HepG2 (cell line): Measurements from ENCODE around the gene CXorf38. TPM values are rescaled to one million over a fixed set of nuclear protein-coding genes. Genes with fewer than 3 reads are reported as not detected.

Source experiments
- ATAC-seq: fragments of 200-7000 bp; cut with Tn5 transposase; 3 replicates; pipeline ENCODE4 v1.9.1; 2020; ENCODE audit warnings: mild to moderate bottlenecking, moderate library complexity
- BruUV-seq: library from RNA; stranded (reverse); fragments of 400-500 nt; replicated peaks from 2 replicates; lab custom pipeline; 2021; lab: Mats Ljungman, UMichigan
- CTCF ChIA-PET: fragments of 300-600 bp; formaldehyde crosslinking; extraction: SDS; loops from one replicate; lab custom pipeline; 2021; ENCODE audit warnings: low total read pairs, inconsistent platforms, low intra/inter-chr PET ratio; lab: Yijun Ruan, JAX
- POLR2A ChIA-PET: fragments of 350-600 bp; sonication (Branson Sonifier 250); formaldehyde crosslinking; loops from one replicate; lab custom pipeline; 2020; ENCODE audit warnings: antibody characterized with exemption, inconsistent platforms; lab: Yijun Ruan, JAX
- DNase-seq: peaks from one replicate; pipeline ENCODE4 v3.0.0-alpha.2; 2015; ENCODE audit warnings: low spot score
- FAIRE-seq: peaks from 3 replicates; lab custom pipeline; 2011; peaks lifted over from hg19 to GRCh38; lab: Jason Lieb, UNC
- H2AFZ ChIP-seq: one replicate; pipeline ENCODE4 v1.6.1; 2011; ENCODE audit warnings: low read length, inconsistent platforms
- H3K27ac ChIP-seq: fragments of 300-600 bp; 3 replicates; pipeline ENCODE4 v1.8.0; 2011; ENCODE audit warnings: mixed run types, mild to moderate bottlenecking, mixed read lengths, low read length, inconsistent platforms; ENCODE audit not compliant: insufficient read depth; ENCODE audit errors: extremely low read length
- H3K27me3 ChIP-seq, 2 experiments: fragments of 200-600 bp in 1 of 2; 2 replicates in 1 of 2; 3 replicates in 1 of 2; pipeline versions ENCODE4 v1.6.0 to v1.8.0; 2011; ENCODE audit warnings: low read length in 2 of 2, mild to moderate bottlenecking in 2 of 2, moderate library complexity in 2 of 2, inconsistent platforms in 1 of 2; ENCODE audit not compliant: insufficient read depth in 2 of 2, control insufficient read depth in 1 of 2
- H3K36me3 ChIP-seq, 2 experiments: fragments of 200-600 bp in 1 of 2; replicated peaks in 1 of 2; 2 replicates in 1 of 2; 3 replicates in 1 of 2; pipeline versions ENCODE4 v1.5.1 to v1.8.0; 2011; ENCODE audit warnings: low read length in 2 of 2, inconsistent platforms in 1 of 2; ENCODE audit not compliant: insufficient read depth in 2 of 2, control insufficient read depth in 1 of 2
- H3K4me1 ChIP-seq: 2 replicates; pipeline ENCODE4 v1.5.1; 2012; ENCODE audit warnings: low read length, inconsistent platforms; ENCODE audit not compliant: insufficient read depth
- H3K4me2 ChIP-seq: 2 replicates; pipeline ENCODE4 v1.6.0; 2011; ENCODE audit warnings: low read depth, low read length, inconsistent platforms
- H3K4me3 ChIP-seq, 3 experiments: fragments of 200-600 bp in 1 of 3; sonication (generic), shearing (Covaris generic) in 1 of 3; replicated peaks in 1 of 3; 2 replicates each; pipeline ENCODE4 v1.5.1; 2011 to 2016; ENCODE audit warnings: low read length in 3 of 3, inconsistent platforms in 2 of 3, low read depth in 2 of 3, mild to moderate bottlenecking in 2 of 3, control low read depth in 1 of 3, mixed read lengths in 1 of 3; ENCODE audit not compliant: insufficient read depth in 1 of 3
- H3K79me2 ChIP-seq: one replicate; pipeline ENCODE4 v1.6.1; 2011; ENCODE audit warnings: low read length, inconsistent platforms; ENCODE audit not compliant: insufficient read depth
- H3K9ac ChIP-seq: 2 replicates; pipeline ENCODE4 v1.6.0; 2011; ENCODE audit warnings: mild to moderate bottlenecking, low read depth, low read length, inconsistent platforms; ENCODE audit not compliant: insufficient read depth
- H3K9me3 ChIP-seq: 2 replicates; pipeline ENCODE4 v1.5.1; 2012; ENCODE audit warnings: mild to moderate bottlenecking, low read length
- H4K20me1 ChIP-seq: 2 replicates; pipeline ENCODE4 v1.6.0; 2011; ENCODE audit warnings: inconsistent platforms, mild to moderate bottlenecking, low read length, moderate library complexity; ENCODE audit not compliant: insufficient read depth
- E2F5 ChIP-seq: sonication (generic); formaldehyde crosslinking; conservative IDR thresholded peaks from 2 replicates; pipeline ENCODE4 v1.4.0; 2020; ENCODE audit warnings: missing genetic modification reagents
- ELF4 ChIP-seq: sonication (generic); formaldehyde crosslinking; IDR thresholded peaks from 2 replicates; pipeline ENCODE4 v1.5.0; 2020; ENCODE audit warnings: missing genetic modification reagents, mild to moderate bottlenecking, moderate library complexity, borderline replicate concordance
- ETS1 ChIP-seq: sonication (generic); formaldehyde crosslinking; IDR thresholded peaks from 2 replicates; pipeline ENCODE4 v1.4.0; 2020; ENCODE audit warnings: missing genetic modification reagents
- SRF ChIP-seq: IDR thresholded peaks from 2 replicates; pipeline ENCODE4 v1.6.1; 2011; ENCODE audit warnings: mild to moderate bottlenecking, low read depth, low read length, moderate library complexity
- TBX2 ChIP-seq: sonication (generic); formaldehyde crosslinking; IDR thresholded peaks from 2 replicates; pipeline ENCODE4 v1.5.0; 2020; ENCODE audit warnings: missing genetic modification reagents, mild to moderate bottlenecking, borderline replicate concordance
- TRAFD1 ChIP-seq: sonication (generic); formaldehyde crosslinking; IDR thresholded peaks from 2 replicates; pipeline ENCODE4 v1.5.1; 2020; ENCODE audit warnings: missing genetic modification reagents, mild to moderate bottlenecking, borderline replicate concordance
- ZFP36L2 ChIP-seq: sonication (generic); formaldehyde crosslinking; IDR thresholded peaks from 2 replicates; pipeline ENCODE4 v1.4.0; 2020; ENCODE audit warnings: missing genetic modification reagents
- ZNF280D ChIP-seq: sonication (generic); formaldehyde crosslinking; IDR thresholded peaks from 2 replicates; pipeline ENCODE4 v1.5.1; 2020; ENCODE audit warnings: mild to moderate bottlenecking, missing genetic modification reagents
- ZNF326 ChIP-seq: sonication (generic); formaldehyde crosslinking; IDR thresholded peaks from 2 replicates; pipeline ENCODE4 v1.4.0; 2020; ENCODE audit warnings: missing genetic modification reagents, borderline replicate concordance
- ZNF597 ChIP-seq: sonication (generic); formaldehyde crosslinking; IDR thresholded peaks from 2 replicates; pipeline ENCODE4 v1.5.0; 2020; ENCODE audit warnings: missing genetic modification reagents
- WGBS: methylation state at CpG from one replicate; pipeline ENCODE4 v1.1.6; 2017; ENCODE audit warnings: low lambda C conversion rate; 5-methylcytosine and 5-hydroxymethylcytosine counted together
- in situ Hi-C: cut with HindIII; loops from 2 replicates; pipeline ENCODE4 v1.10.0; 2017; ENCODE audit warnings: low pct_unique_long_range_greater_than_20kb; ENCODE audit not compliant: extremely low pct_ligation_motif_present
- intact Hi-C: fragments of 100-400 bp; cut with micrococcal nuclease; formaldehyde crosslinking; loops from one replicate; pipeline ENCODE4 v1.10.0; 2022; ENCODE audit not compliant: unreplicated experiment
- polyA plus RNA-seq, 8 experiments: library from polyadenylated mRNA; depleted of rRNA in 3 of 8; stranded (reverse) in 7 of 8; unstranded in 1 of 8; fragments of >200 nt; fragmentation: Illumina TruSeq in 4 of 8; extraction: Trizol in 4 of 8; gene quantifications; 2 replicates each; pipeline versions ENCODE4 v1.2.1 to v1.2.3, GENCODE V29; 2011 to 2016; ENCODE audit warnings: low read depth in 4 of 8, missing spikeins in 1 of 8, mixed read lengths in 1 of 8; ENCODE audit not compliant: insufficient read depth in 1 of 8
- total RNA-seq, 5 experiments: library from RNA; depleted of rRNA; stranded (reverse); fragments of >200 nt; fragmentation: Illumina TruSeq; extraction: Trizol; gene quantifications; 2 replicates each; pipeline ENCODE4 v1.2.3, GENCODE V29; 2016; ENCODE audit warnings: low read depth in 1 of 5

Gene CXorf38
- total and polyA plus RNA-seq, 2 of the 13 experiments (the other 11 are each of a cell fraction or from before 2014, with no cell fraction given), result 4.6 to 6.7 TPM

GRCh38 chrX:40694802-40695201, 47.4 kb upstream of the CXorf38 start:
- H3K4me2 ChIP-seq, result no peak overlapping the region
- DNase-seq, result no peak
- intact Hi-C loops, result no loop called here
- ChIA-PET POLR2A (no interaction called here), CTCF (no interaction called here)
- in situ Hi-C loops, result no loop called here
- H3K9me3 ChIP-seq, result no peaks in the 10 kb centered on the region
- no peaks in the 10 kb centered on the region for H3K27me3 ChIP-seq
- no peak overlapping the region for H3K4me3 ChIP-seq
- no peaks in the 10 kb centered on the region; a peak in 2 of 5 replicates for H3K36me3 ChIP-seq
- ATAC-seq, result no peak
- BruUV-seq, result no TSS peak
- no peak for TF ChIP-seq TBX2 (CRISPR knock-in tag)
- no peaks in the 10 kb centered on the region for H3K4me1 ChIP-seq
- no peak overlapping the region for H3K27ac ChIP-seq
- 100% methylated on average over 1 of the region's 1 CpG for WGBS
- no peaks in the 10 kb centered on the region for H3K79me2 ChIP-seq
- FAIRE-seq, result no peak
- no peaks in the 10 kb centered on the region for H4K20me1 ChIP-seq
- no peak overlapping the region for H2AFZ ChIP-seq
- no peak overlapping the region for H3K9ac ChIP-seq

- intact Hi-C loops, result no loop called here
- Histone ChIP-seq H3K4me2 (no peak overlapping the region), H3K36me3 (peaks cover 0 to 12% of the 10 kb centered on the region in 2 experiments; a peak in 3 of 5 replicates), H3K9ac (no peak overlapping the region), H3K4me1 (no peaks in the 10 kb centered on the region), H2AFZ (no peak overlapping the region), H3K9me3 (no peaks in the 10 kb centered on the region), H3K27me3 (no peaks in the 10 kb centered on the region), H3K4me3 (no peak overlapping the region), H3K79me2 (no peaks in the 10 kb centered on the region), H4K20me1 (no peaks in the 10 kb centered on the region), H3K27ac (no peak overlapping the region)
- BruUV-seq, result no TSS peak
- ATAC-seq (no peak), FAIRE-seq (no peak), DNase-seq (no peak)
- CTCF ChIA-PET, result no interaction called here
- in situ Hi-C loops, result no loop called here
- POLR2A ChIA-PET, result no interaction called here
- TF ChIP-seq ZFP36L2, result no peak
- no peak for TF ChIP-seq ZNF597 (CRISPR knock-in tag)
- TF ChIP-seq E2F5, result no peak
- no peak for TF ChIP-seq SRF
- no peak for TF ChIP-seq ZNF280D (CRISPR knock-in tag)
- no peak for TF ChIP-seq ZNF326 (CRISPR knock-in tag)
- TF ChIP-seq TRAFD1 (CRISPR knock-in tag), result no peak
- no peak for TF ChIP-seq ELF4 (CRISPR knock-in tag)
- no peak for TF ChIP-seq ETS1 (CRISPR knock-in tag)
Observed at GRCh38 chrX:40688929-40689328, 41.6 kb upstream of the CXorf38 start.
